HG03097 (cell line): Measurements from ENCODE around the gene ECEL1.

Experiments
- ATAC-seq: cut with Tn5 transposase; IDR thresholded peaks from one replicate; pipeline ENCODE4 v1.9.1; 2021; ENCODE audit not compliant: unreplicated experiment, low FRiP score

ECEL1 gene

GRCh38 chr2:232485348-232485756, 2.3 kb downstream of the ECEL1 start:
- ATAC-seq, result no peak

GRCh38 chr2:232484628-232485347, 2.8 kb downstream of the ECEL1 start:
- no peak for ATAC-seq

GRCh38 chr2:232483923-232484627, 3.6 kb downstream of the ECEL1 start:
- ATAC-seq, result no peak

- ATAC-seq, result no peak
Measured at GRCh38 chr2:232483311-232483922, 4.2 kb downstream of the ECEL1 start.

DNA sequence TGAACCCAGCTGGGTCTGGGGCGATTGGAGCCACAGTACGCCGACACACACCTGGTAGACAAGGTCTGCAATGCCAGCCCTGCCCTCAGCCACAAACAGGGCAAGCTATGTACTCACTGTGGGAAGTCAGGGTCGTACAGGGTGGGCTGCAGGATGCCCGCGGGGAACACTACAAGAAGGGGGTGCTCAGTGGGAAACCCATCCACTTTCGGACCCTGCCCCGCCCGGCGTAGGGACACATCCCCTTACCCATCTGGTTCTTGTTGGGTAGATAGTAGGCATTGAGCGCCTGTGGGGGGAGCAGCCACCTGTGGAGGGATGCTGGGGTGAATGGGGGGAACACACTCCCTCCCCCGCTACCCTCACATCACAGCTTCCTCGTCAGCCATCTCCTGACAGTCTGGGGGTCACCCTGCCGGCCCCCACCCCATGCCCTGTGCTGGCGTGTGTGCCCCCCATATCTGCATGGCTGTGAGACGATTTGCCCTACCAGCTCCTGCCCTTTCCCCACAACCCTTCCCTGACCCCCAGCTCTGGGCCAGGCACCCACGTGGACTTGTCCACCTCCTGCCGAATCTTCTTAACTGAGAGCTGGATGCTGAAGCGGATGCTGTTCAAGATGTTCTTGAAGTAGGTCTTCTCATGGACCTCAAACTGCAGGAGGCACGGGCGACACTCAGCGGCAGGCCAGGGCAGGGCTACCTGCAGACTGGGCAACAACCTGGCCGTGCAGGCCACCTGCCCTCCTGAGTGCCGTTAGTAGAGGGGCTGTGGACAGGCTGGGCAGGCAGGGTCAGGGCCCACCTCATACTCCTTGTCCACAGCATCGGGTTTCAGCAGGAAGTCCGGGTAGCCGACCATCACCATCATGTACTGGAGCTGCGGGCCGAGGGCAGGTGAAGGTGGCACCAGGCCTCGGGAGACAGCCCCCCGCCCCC, 5.1 kb downstream of the ECEL1 start:
- ATAC-seq, result no peak

DNA sequence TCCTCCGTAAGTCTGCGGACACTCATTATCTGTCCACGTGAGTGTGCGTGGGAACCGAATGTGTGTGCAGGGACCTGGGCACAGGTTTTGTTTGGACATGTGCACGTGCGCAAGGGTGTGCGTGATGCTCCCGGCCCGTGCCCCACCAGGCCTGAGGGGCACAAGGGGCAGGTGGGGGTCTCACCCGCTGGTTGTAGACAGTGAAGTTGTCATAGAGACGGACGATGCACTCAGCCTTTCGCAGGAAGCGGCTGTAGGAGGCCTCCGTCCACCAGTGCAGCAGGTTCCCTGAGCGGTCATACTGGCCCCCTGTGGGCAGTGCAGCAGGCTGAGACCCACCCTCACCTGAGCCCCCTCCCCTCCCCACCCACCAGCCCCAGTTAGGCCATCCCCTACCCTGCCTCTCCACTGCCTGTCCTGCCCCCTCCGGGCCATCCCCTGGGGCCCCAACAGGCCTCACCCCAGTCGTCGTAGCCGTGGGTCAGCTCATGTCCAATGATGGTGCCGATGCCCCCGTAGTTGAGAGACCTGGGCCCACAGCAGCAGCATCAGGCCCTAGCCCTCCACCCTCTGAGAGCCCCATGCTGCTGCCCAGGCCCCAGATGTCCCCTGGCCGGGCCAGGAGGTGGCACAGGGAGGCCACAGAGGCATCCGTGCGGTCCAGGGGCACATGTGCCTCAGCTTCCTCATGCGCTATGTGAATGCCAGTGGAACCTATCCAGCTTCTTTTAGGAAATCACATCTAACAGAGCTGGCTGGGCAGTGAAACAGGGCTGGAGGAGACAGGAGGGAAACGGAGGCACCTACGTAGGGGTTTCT, 6.1 kb downstream of the ECEL1 start:
- ATAC-seq, result no peak

GRCh38 chr2:232480201-232481190, 7.1 kb downstream of the ECEL1 start:
- ATAC-seq, result no peak

DNA sequence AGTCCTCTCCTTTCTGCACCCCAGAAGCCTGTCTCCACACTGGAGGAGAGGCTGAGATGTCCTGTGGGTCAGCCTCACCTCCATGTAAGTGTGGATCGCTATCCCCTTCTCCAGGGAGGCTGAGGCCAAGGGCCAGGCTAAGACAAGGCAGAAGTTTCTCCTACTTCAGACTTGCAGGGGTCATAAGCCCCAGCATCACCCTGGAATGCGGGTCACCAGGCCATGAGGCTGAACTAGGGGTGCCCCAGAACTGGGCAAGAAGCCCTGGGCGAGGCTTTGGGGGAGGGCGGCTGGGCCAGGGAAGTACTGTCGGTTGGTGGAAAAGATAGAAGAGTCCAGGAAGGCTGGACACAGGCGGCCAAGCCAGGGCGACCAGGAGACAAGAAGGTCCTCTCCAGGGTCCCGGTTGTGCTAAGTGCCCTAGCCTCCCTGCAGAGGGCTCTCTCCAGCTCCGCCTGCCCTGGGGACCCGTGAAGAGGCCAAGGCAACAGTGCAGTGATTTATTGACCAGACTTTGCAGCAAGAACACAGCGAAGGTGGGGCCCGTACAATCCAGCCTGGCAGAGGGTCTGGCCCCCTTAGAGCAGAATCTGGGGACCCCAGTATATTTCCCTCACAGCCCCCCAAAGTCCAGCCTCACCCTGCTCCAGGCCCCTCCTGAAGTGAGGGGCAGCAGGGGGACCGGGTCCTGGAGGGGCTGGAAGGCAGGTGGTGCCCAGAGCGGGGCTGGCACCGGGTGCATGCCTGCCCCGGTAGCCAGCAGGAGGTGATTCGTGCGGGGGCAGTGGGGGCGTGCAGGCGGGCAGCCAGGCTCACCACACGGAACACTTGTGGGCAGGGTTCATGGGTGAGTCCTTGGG, 8.1 kb downstream of the ECEL1 start:
- no peak for ATAC-seq

- no peak for ATAC-seq
Measured at GRCh38 chr2:232478571-232479340, 8.9 kb downstream of the ECEL1 start.

DNA sequence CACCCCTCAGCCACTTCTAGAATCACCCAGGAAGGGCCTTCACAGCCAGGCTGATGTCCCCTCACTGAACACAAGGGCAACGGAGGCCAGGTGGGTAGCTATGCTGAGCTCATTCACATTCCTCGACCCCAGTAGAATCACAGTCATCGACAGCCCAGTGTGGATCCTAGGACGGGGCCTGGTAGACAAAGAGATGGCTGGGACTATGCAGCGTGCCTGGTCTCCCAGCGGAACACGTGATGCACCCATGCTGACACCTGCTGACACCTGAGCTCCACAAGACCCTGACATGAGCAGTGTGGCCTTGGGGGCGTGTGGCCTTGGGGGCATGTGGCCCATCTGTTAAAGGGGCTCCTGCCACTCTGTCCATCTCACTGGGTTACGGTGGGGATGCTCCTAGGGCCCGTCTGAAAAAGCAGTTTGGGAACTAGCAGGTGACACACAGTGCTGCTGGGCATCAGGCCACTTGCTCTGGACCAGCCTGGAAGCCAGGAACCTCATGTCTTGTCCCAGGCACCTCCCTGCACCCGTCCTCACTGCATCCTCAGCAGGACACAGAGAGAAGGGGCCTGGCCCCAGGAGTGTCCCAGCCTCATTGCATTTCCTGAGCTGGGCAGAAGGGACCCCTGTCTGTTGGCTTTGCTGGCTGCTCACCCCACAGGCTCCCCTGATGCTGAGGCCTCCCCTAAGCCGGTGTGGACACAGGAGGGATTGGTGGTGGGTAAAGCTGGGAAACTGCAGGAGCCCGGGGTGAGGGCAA, 9.7 kb downstream of the ECEL1 start:
- no peak for ATAC-seq

DNA sequence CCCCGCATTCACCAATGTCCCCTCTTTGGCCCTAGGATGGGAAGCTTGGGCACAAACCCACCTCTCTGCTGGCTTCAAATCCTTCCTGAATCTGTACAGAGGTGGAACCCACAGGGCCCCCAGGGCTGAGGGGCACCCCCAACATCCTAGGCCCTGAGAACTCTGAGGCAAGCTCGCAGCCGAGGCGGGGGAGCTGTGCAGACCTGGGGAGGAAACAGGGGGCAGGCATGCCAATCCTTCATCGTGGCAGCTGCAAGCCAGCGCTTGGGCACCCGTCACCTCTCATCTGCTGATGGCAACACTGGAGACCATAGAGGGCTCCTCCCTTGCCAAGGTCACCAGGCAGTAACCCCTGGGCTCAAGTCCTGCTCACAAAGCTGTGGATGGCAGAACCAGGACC, 10.8 kb downstream of the ECEL1 start:
- no peak for ATAC-seq

GRCh38 chr2:232476045-232476444, 11.6 kb downstream of the ECEL1 start:
- ATAC-seq, result no peak

- no peak for ATAC-seq
Measured at GRCh38 chr2:232473467-232473890, 14.2 kb downstream of the ECEL1 start.

GRCh38 chr2:232466221-232466620, 21.4 kb downstream of the ECEL1 start:
- no peak for ATAC-seq

DNA sequence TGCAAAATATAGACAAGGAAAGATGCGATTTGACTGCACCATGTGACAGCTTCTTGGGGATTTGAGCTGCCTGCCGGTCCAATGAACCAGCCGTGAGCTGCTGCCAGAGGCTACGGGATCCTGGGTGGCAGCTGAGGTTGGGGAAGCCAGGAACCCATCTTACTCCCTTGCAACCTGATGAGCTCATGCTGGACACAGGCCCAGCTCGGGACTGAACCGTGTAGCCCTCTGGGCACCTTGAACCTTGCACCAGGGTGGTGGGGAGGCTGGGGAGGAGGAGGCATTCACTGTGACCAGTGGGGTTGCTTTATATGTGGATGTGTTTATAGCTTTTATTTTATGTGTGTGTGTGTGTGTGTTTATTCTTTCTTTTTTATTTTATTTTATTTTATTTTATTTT, 22.6 kb downstream of the ECEL1 start:
- no peak for ATAC-seq

DNA sequence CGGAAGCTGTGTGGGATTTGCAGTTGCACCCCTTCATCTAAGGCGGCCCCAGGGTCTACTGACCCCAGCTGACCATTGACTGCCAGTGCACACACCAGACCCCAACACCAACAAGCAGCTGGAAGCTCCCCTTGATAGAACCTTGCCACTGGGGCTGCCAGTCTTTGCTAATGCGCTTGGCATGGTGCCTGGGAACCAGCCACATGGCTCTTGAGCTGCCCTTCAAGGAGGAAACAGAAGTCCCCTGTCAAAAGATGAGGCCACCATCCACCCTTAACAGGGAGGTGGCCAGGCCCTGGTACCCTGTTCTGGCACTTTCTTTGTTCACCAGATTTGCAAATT, 23.1 kb downstream of the ECEL1 start:
- ATAC-seq, result no peak
